ENCODE results near the gene PHLDA2. TPM values are rescaled to one million over a fixed set of nuclear protein-coding genes. Genes with fewer than 3 reads are reported as not detected.

The PHLDA2 gene
- total RNA-seq, 1 experiment from 2014 or later = 195 TPM

GRCh38 chr11:2919188-2919587 is 10.0 kb downstream of the PHLDA2 start:
- Histone ChIP-seq H3K4me1 (ENCODE audit: control insufficient read depth, insufficient read depth, low read length) (peaks cover 11% of the 10 kb centered on the region), H3K36me3 (ENCODE audit: control insufficient read depth, insufficient read depth, low read length) (no peaks in the 10 kb centered on the region), H3K27ac (ENCODE audit: low read length) (no peak overlapping the region), H3K4me3 (ENCODE audit: low read depth in 2 of 2, low read length in 2 of 2) (no peak overlapping the region), H3K27me3 (ENCODE audit: control insufficient read depth, insufficient read depth, low read length) (no peaks in the 10 kb centered on the region), H3K9me3 (ENCODE audit: control insufficient read depth, insufficient read depth, low read depth, low read length) (no peaks in the 10 kb centered on the region)
- BruUV-seq (replicated peaks) = no TSS peak
- no peak for DNase-seq (ENCODE audit: low read depth, low spot score)
- CTCF ChIA-PET = no interaction called here
- in situ Hi-C loops (cut with HindIII; ENCODE audit: low pct_unique_long_range_greater_than_20kb, low sequenced_read_pairs) (no loop called here), intact Hi-C loops (cut with micrococcal nuclease; ENCODE audit: unreplicated experiment) (no loop called here)
- ATAC-seq = no peak
- POLR2A ChIA-PET = no interaction called here
- TF ChIP-seq POLR2AphosphoS5 (IDR thresholded peaks at IDR 0.05; ENCODE audit: low read depth, low read length) (no peak), REST (IDR thresholded peaks at IDR 0.05; ENCODE audit: insufficient read depth in 1 of 2, low read depth in 2 of 2, low read length in 1 of 2) (no peak), SIN3A (IDR thresholded peaks at IDR 0.05; ENCODE audit: borderline replicate concordance, insufficient read depth, low read depth, low read length) (no peak), TCF7L2 (IDR thresholded peaks at IDR 0.05; ENCODE audit: low read depth, low read length) (no peak)
- TF ChIP-seq, protein P1, sequence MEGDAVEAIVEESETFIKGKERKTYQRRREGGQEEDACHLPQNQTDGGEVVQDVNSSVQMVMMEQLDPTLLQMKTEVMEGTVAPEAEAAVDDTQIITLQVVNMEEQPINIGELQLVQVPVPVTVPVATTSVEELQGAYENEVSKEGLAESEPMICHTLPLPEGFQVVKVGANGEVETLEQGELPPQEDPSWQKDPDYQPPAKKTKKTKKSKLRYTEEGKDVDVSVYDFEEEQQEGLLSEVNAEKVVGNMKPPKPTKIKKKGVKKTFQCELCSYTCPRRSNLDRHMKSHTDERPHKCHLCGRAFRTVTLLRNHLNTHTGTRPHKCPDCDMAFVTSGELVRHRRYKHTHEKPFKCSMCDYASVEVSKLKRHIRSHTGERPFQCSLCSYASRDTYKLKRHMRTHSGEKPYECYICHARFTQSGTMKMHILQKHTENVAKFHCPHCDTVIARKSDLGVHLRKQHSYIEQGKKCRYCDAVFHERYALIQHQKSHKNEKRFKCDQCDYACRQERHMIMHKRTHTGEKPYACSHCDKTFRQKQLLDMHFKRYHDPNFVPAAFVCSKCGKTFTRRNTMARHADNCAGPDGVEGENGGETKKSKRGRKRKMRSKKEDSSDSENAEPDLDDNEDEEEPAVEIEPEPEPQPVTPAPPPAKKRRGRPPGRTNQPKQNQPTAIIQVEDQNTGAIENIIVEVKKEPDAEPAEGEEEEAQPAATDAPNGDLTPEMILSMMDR (IDR thresholded peaks at IDR 0.05) = no peak

DNA sequence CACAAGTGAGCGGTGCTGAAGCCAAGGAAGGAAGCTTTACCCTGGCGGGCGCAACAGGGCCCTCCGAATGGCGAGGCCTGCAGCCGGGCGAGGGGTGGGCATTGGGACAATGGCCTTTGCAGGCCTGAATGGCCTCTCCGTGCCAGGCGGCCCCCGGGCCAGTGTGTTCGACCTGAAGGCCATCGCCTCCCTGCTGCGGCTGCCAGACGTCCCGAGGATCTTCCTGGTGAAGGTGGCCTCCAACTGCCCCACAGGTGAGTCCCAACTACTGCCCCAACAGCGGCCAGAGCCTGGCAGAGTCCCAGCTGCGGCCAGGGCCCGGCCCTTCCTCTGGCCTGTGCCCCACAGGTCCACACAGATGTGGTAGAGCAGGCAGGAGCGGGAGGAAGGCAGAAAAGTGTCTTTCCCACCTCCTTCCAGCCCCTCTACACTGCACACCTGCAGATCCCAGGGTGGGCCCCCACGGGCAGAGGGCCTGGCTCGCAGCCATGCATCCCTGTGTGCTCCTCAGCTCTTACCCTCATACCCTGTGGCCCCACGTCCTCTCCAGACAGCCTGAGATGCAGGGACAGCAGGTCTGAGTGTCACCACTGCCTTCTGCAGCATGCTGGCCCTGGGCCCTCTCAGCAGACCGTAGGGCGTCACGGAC is 11.3 kb downstream of the PHLDA2 start:
- no peak for DNase-seq (ENCODE audit: low read depth, low spot score)
- ChIA-PET CTCF (no interaction called here), POLR2A (interaction anchor here (0.6 kb wide), 1 partner anchor 27 kb away, joined by 3 read pairs; no protein-coding TSS in a partner anchor)
- Histone ChIP-seq H3K27me3 (ENCODE audit: control insufficient read depth, insufficient read depth, low read length) (no peaks in the 10 kb centered on the region), H3K4me1 (ENCODE audit: control insufficient read depth, insufficient read depth, low read length) (peaks cover 19% of the 10 kb centered on the region), H3K27ac (ENCODE audit: low read length) (no peak overlapping the region), H3K9me3 (ENCODE audit: control insufficient read depth, insufficient read depth, low read depth, low read length) (no peaks in the 10 kb centered on the region), H3K4me3 (ENCODE audit: low read depth in 2 of 2, low read length in 2 of 2) (no peak overlapping the region), H3K36me3 (ENCODE audit: control insufficient read depth, insufficient read depth, low read length) (no peaks in the 10 kb centered on the region)
- in situ Hi-C loops (cut with HindIII; ENCODE audit: low pct_unique_long_range_greater_than_20kb, low sequenced_read_pairs) = no loop called here
- intact Hi-C loops (cut with micrococcal nuclease; ENCODE audit: unreplicated experiment) = no loop called here
- BruUV-seq (replicated peaks) = no TSS peak
- no peak for TF ChIP-seq TCF7L2 (IDR thresholded peaks at IDR 0.05; ENCODE audit: low read depth, low read length)
- no peak for TF ChIP-seq SIN3A (IDR thresholded peaks at IDR 0.05; ENCODE audit: borderline replicate concordance, insufficient read depth, low read depth, low read length)
- TF ChIP-seq, protein P1 (IDR thresholded peaks at IDR 0.05) = no peak
- TF ChIP-seq REST (IDR thresholded peaks at IDR 0.05; ENCODE audit: insufficient read depth in 1 of 2, low read depth in 2 of 2, low read length in 1 of 2) = no peak
- no peak for TF ChIP-seq POLR2AphosphoS5 (IDR thresholded peaks at IDR 0.05; ENCODE audit: low read depth, low read length)
- no peak for ATAC-seq

Data from Panc1 (cell line).